ES-I3 (cell line): ENCODE data around the gene MGAT4C.
"Not testable (repeated sequence)": the region's sequence is repeated elsewhere in the genome, so short reads cannot be mapped to it uniquely, and the experiment has no call there.

Experiments used
- H3K36me3 ChIP-seq: 2 replicates; pipeline ENCODE4 v1.6.1; 2013; ENCODE audit warnings: mild to moderate bottlenecking, low read length, control low read depth, moderate library complexity; ENCODE audit not compliant: insufficient read depth
- H3K4me1 ChIP-seq: 2 replicates; pipeline ENCODE4 v1.6.1; 2013; ENCODE audit warnings: mild to moderate bottlenecking, control low read depth, low read length; ENCODE audit not compliant: insufficient read depth
- H3K9ac ChIP-seq: 2 replicates; pipeline ENCODE4 v1.6.1; 2013; ENCODE audit warnings: low read depth, mild to moderate bottlenecking, low read length, moderate library complexity
- H3K9me3 ChIP-seq: 2 replicates; pipeline ENCODE4 v1.6.1; 2013; ENCODE audit warnings: mild to moderate bottlenecking, low read length, moderate library complexity; ENCODE audit not compliant: control insufficient read depth, insufficient read depth

MGAT4C gene

GRCh38 chr12:86138770-86139169 lies 117.4 kb downstream of the MGAT4C start:
- Histone ChIP-seq H3K4me1 (peaks cover 14% of the 10 kb centered on the region), H3K9ac (no peak overlapping the region), H3K36me3 (no peaks in the 10 kb centered on the region), H3K9me3 (no peaks in the 10 kb centered on the region)

GRCh38 chr12:86137936-86138335 lies 118.3 kb downstream of the MGAT4C start:
- Histone ChIP-seq H3K4me1 (peaks cover 14% of the 10 kb centered on the region), H3K36me3 (no peaks in the 10 kb centered on the region), H3K9me3 (no peaks in the 10 kb centered on the region), H3K9ac (no peak overlapping the region)

GRCh38 chr12:86134561-86134960 lies 121.6 kb downstream of the MGAT4C start:
- Histone ChIP-seq H3K4me1 (peaks cover 14% of the 10 kb centered on the region), H3K36me3 (no peaks in the 10 kb centered on the region), H3K9me3 (no peaks in the 10 kb centered on the region), H3K9ac (no peak overlapping the region)

- not testable (repeated sequence) for H3K4me1 ChIP-seq, H3K9me3 ChIP-seq, H3K36me3 ChIP-seq, H3K9ac ChIP-seq
Measured at GRCh38 chr12:86126900-86127299, 129.3 kb downstream of the MGAT4C start.

- Histone ChIP-seq H3K4me1 (no peaks in the 10 kb centered on the region), H3K9me3 (no peaks in the 10 kb centered on the region), H3K36me3 (no peaks in the 10 kb centered on the region), H3K9ac (no peak overlapping the region)
Measured at GRCh38 chr12:86122846-86123468, 133.2 kb downstream of the MGAT4C start.

GRCh38 chr12:86118161-86118560 lies 138.0 kb downstream of the MGAT4C start:
- Histone ChIP-seq H3K36me3 (no peaks in the 10 kb centered on the region), H3K9ac (no peak overlapping the region), H3K4me1 (no peaks in the 10 kb centered on the region), H3K9me3 (no peaks in the 10 kb centered on the region)

- H3K36me3 ChIP-seq = no peaks in the 10 kb centered on the region
- H3K9ac ChIP-seq = no peak overlapping the region
- H3K9me3 ChIP-seq = no peaks in the 10 kb centered on the region
- H3K4me1 ChIP-seq = no peaks in the 10 kb centered on the region
Measured at GRCh38 chr12:86117711-86118110, 138.5 kb downstream of the MGAT4C start.

- H3K4me1 ChIP-seq = no peaks in the 10 kb centered on the region
- no peaks in the 10 kb centered on the region for H3K9me3 ChIP-seq
- no peak overlapping the region for H3K9ac ChIP-seq
- H3K36me3 ChIP-seq = no peaks in the 10 kb centered on the region
Measured at GRCh38 chr12:86104087-86104486, 152.1 kb downstream of the MGAT4C start.

- Histone ChIP-seq H3K36me3 (no peaks in the 10 kb centered on the region), H3K9ac (no peak overlapping the region)
Measured at GRCh38 chr12:86097161-86097560, 159.0 kb downstream of the MGAT4C start.

GRCh38 chr12:86091681-86092080 lies 164.5 kb downstream of the MGAT4C start:
- no peaks in the 10 kb centered on the region for H3K9me3 ChIP-seq
- H3K4me1 ChIP-seq = no peaks in the 10 kb centered on the region
- H3K9ac ChIP-seq = no peak overlapping the region

More at GRCh38 chr12:86097161-86097560, 159.0 kb downstream of the MGAT4C start:
- H3K4me1 ChIP-seq = no peaks in the 10 kb centered on the region
- no peaks in the 10 kb centered on the region for H3K9me3 ChIP-seq

GRCh38 chr12:86081843-86082242 lies 174.3 kb downstream of the MGAT4C start:
- Histone ChIP-seq H3K9ac (no peak overlapping the region), H3K9me3 (no peaks in the 10 kb centered on the region), H3K36me3 (no peaks in the 10 kb centered on the region), H3K4me1 (no peaks in the 10 kb centered on the region)

More at GRCh38 chr12:86091681-86092080, 164.5 kb downstream of the MGAT4C start:
- H3K36me3 ChIP-seq = no peaks in the 10 kb centered on the region

- H3K9ac ChIP-seq, H3K4me1 ChIP-seq, H3K9me3 ChIP-seq, H3K36me3 ChIP-seq: not testable (repeated sequence)
Measured at GRCh38 chr12:86059052-86059451, 197.1 kb downstream of the MGAT4C start.

- no peaks in the 10 kb centered on the region for H3K9me3 ChIP-seq
- H3K4me1 ChIP-seq = no peaks in the 10 kb centered on the region
- no peaks in the 10 kb centered on the region for H3K36me3 ChIP-seq
- H3K9ac ChIP-seq = no peak overlapping the region
Measured at GRCh38 chr12:86057092-86057845, 198.9 kb downstream of the MGAT4C start.

- H3K9me3 ChIP-seq = no peaks in the 10 kb centered on the region
- H3K4me1 ChIP-seq = no peaks in the 10 kb centered on the region
- no peaks in the 10 kb centered on the region for H3K36me3 ChIP-seq
- H3K9ac ChIP-seq = no peak overlapping the region
Measured at GRCh38 chr12:86052921-86053320, 203.3 kb downstream of the MGAT4C start.

GRCh38 chr12:86050010-86050409 lies 206.2 kb downstream of the MGAT4C start:
- Histone ChIP-seq H3K4me1 (no peaks in the 10 kb centered on the region), H3K9me3 (no peaks in the 10 kb centered on the region), H3K9ac (no peak overlapping the region), H3K36me3 (no peaks in the 10 kb centered on the region)
